ENCODE results near the gene JUN.
"Not testable (repeated sequence)": the region's sequence is repeated elsewhere in the genome, so short reads cannot be mapped to it uniquely, and the experiment has no call there.

The JUN gene

GRCh38 chr1:58808077-58808476 lies 24.2 kb upstream of the JUN start:
- H3K27ac ChIP-seq: no peak overlapping the region
- TF ChIP-seq CTCF (conservative IDR thresholded peaks at IDR 0.05): no peak

- TF ChIP-seq CTCF (conservative IDR thresholded peaks at IDR 0.05): no peak
- no peak overlapping the region for H3K27ac ChIP-seq
Observed at GRCh38 chr1:58805716-58806571, 22.1 kb upstream of the JUN start.

- H3K27ac ChIP-seq: no peak overlapping the region
- TF ChIP-seq CTCF (conservative IDR thresholded peaks at IDR 0.05): no peak
Observed at GRCh38 chr1:58804853-58805565, 21.2 kb upstream of the JUN start.

GRCh38 chr1:58803858-58804257 lies 20.0 kb upstream of the JUN start:
- no peak for TF ChIP-seq CTCF (conservative IDR thresholded peaks at IDR 0.05)
- no peak overlapping the region for H3K27ac ChIP-seq

- no peak for TF ChIP-seq CTCF (conservative IDR thresholded peaks at IDR 0.05)
- no peak overlapping the region for H3K27ac ChIP-seq
Observed at GRCh38 chr1:58802640-58803399, 19.0 kb upstream of the JUN start.

- not testable (repeated sequence) for H3K27ac ChIP-seq
Observed at GRCh38 chr1:58801286-58801685, 17.4 kb upstream of the JUN start.

GRCh38 chr1:58799650-58800049 lies 15.8 kb upstream of the JUN start:
- no peak for TF ChIP-seq CTCF (conservative IDR thresholded peaks at IDR 0.05)
- H3K27ac ChIP-seq: no peak overlapping the region

Measured in VCaP (cell line).